Upper lobe of right lung (tissue), 1 donor: ENCODE results near the gene LRRC8B. TPM values are rescaled to one million over a fixed set of nuclear protein-coding genes. Genes with fewer than 3 reads are reported as not detected.

Experiments used
- ATAC-seq: fragments of 200-7000 bp; cut with Tn5 transposase; one replicate; pipeline ENCODE4 v1.9.1; 2020; ENCODE audit warnings: mild to moderate bottlenecking, moderate library complexity
- DNase-seq: peaks from one replicate; pipeline ENCODE4 v3.0.0-alpha.2; 2020
- H3K27ac ChIP-seq: fragments of 200-600 bp; one replicate; pipeline ENCODE4 v1.8.0; 2022
- H3K27me3 ChIP-seq: fragments of 200-600 bp; one replicate; pipeline ENCODE4 v1.8.0; 2022; ENCODE audit warnings: mild to moderate bottlenecking
- H3K36me3 ChIP-seq: fragments of 200-600 bp; one replicate; pipeline ENCODE4 v1.8.0; 2022
- H3K4me1 ChIP-seq: fragments of 200-600 bp; one replicate; pipeline ENCODE4 v1.8.0; 2022
- H3K4me3 ChIP-seq: fragments of 200-600 bp; one replicate; pipeline ENCODE4 v1.8.0; 2022; ENCODE audit warnings: mild to moderate bottlenecking
- H3K9me3 ChIP-seq: fragments of 200-600 bp; one replicate; pipeline ENCODE4 v1.8.0; 2022
- CTCF ChIP-seq: fragments of 200-600 bp; IDR thresholded peaks from one replicate; pipeline ENCODE4 v1.8.0; 2022; ENCODE audit warnings: antibody characterized with exemption
- intact Hi-C: fragments of 100-400 bp; cut with DNase I; formaldehyde crosslinking; loops from one replicate; pipeline ENCODE4 v1.11.0; 2022
- total RNA-seq: library from RNA; stranded (reverse); fragmentation: NEBNext Ultra II Directional; extraction: Animal tissue kit (Norgen Biotek cat#: 25700); gene quantifications from one replicate; pipeline ENCODE4 v1.2.1, GENCODE V29; 2021
- donor health status: DM: no; HTN: yes; CAD: no; lungs with severe emphysema.

LRRC8B gene
- total RNA-seq, 1 donor from 2014 or later = 22.3 TPM

- intact Hi-C loops = loop anchor here (10.0 kb wide), 1 partner anchor 60 kb away; no protein-coding TSS in a partner anchor
- Histone ChIP-seq H3K27me3 (no peaks in the 10 kb centered on the region), H3K36me3 (no peaks in the 10 kb centered on the region), H3K4me1 (no peaks in the 10 kb centered on the region), H3K9me3 (no peaks in the 10 kb centered on the region), H3K4me3 (no peak overlapping the region), H3K27ac (no peak overlapping the region)
- no peak for ATAC-seq
- no peak for DNase-seq
- TF ChIP-seq CTCF = no peak
Observed at GRCh38 chr1:89574621-89575020, 50.0 kb downstream of the LRRC8B start.

GRCh38 chr1:89575207-89575606 lies 50.6 kb downstream of the LRRC8B start:
- no peaks in the 10 kb centered on the region for H3K4me1 ChIP-seq
- ATAC-seq = peak; percentile 43

GRCh38 chr1:89576013-89576412 lies 51.4 kb downstream of the LRRC8B start:
- no peaks in the 10 kb centered on the region for H3K9me3 ChIP-seq
- H3K27ac ChIP-seq = no peak overlapping the region
- H3K27me3 ChIP-seq = no peaks in the 10 kb centered on the region
- no peaks in the 10 kb centered on the region for H3K4me1 ChIP-seq
- DNase-seq (no peak), ATAC-seq (no peak)
- H3K4me3 ChIP-seq = no peak overlapping the region
- no peaks in the 10 kb centered on the region for H3K36me3 ChIP-seq
- intact Hi-C loops = loop anchor here (10.0 kb wide), 1 partner anchor 61 kb away; no protein-coding TSS in a partner anchor
- no peak for TF ChIP-seq CTCF

More at GRCh38 chr1:89575207-89575606, 50.6 kb downstream of the LRRC8B start:
- no peak overlapping the region for H3K4me3 ChIP-seq
- H3K9me3 ChIP-seq = no peaks in the 10 kb centered on the region
- no peaks in the 10 kb centered on the region for H3K36me3 ChIP-seq
- H3K27me3 ChIP-seq = no peaks in the 10 kb centered on the region
- no peak for TF ChIP-seq CTCF
- DNase-seq = no peak
- no peak overlapping the region for H3K27ac ChIP-seq
- intact Hi-C loops = loop anchor here (10.0 kb wide), 1 partner anchor 60 kb away; no protein-coding TSS in a partner anchor

GRCh38 chr1:89578151-89578550 lies 53.5 kb downstream of the LRRC8B start:
- Histone ChIP-seq H3K36me3 (peaks cover 10% of the 10 kb centered on the region), H3K9me3 (no peaks in the 10 kb centered on the region), H3K27me3 (no peaks in the 10 kb centered on the region), H3K4me1 (no peaks in the 10 kb centered on the region), H3K4me3 (no peak overlapping the region), H3K27ac (no peak overlapping the region)
- intact Hi-C loops = loop anchor here (10.0 kb wide), 1 partner anchor 63 kb away; no protein-coding TSS in a partner anchor
- TF ChIP-seq CTCF = no peak
- DNase-seq (no peak), ATAC-seq (no peak)

GRCh38 chr1:89578946-89579684 lies 54.5 kb downstream of the LRRC8B start:
- ATAC-seq (no peak), DNase-seq (no peak)
- intact Hi-C loops = loop anchor here (10.0 kb wide), 1 partner anchor 64 kb away; no protein-coding TSS in a partner anchor
- Histone ChIP-seq H3K36me3 (peaks cover 19% of the 10 kb centered on the region), H3K4me3 (no peak overlapping the region), H3K27ac (no peak overlapping the region), H3K4me1 (no peaks in the 10 kb centered on the region), H3K27me3 (no peaks in the 10 kb centered on the region), H3K9me3 (no peaks in the 10 kb centered on the region)
- TF ChIP-seq CTCF = no peak
